GM21423 (cell line): Measurements from ENCODE around the gene SNX5.

Experiments
- ATAC-seq: cut with Tn5 transposase; IDR thresholded peaks from one replicate; pipeline ENCODE4 v1.9.1; 2021; ENCODE audit warnings: mild to moderate bottlenecking, moderate library complexity; ENCODE audit not compliant: unreplicated experiment

The SNX5 gene

DNA sequence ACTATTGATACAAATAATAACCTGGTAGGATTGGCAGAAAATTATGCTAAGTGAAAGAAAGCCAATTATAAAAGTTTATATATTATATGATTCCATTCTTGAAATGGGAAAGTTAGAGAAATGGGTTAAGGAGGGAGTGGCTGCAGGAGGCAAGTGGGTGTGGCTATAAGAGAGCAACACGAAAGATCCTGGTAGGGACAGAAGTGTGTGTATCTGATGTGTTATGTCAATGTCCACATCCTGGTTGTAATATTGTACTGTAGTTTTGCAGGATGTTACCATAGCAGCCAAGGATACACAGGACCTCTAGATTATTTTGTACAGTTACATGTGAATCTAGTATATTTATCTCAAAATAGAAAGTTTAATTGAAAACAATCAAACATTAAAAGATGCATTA lies 46.8 kb downstream of the SNX5 start:
- ATAC-seq, result no peak

DNA sequence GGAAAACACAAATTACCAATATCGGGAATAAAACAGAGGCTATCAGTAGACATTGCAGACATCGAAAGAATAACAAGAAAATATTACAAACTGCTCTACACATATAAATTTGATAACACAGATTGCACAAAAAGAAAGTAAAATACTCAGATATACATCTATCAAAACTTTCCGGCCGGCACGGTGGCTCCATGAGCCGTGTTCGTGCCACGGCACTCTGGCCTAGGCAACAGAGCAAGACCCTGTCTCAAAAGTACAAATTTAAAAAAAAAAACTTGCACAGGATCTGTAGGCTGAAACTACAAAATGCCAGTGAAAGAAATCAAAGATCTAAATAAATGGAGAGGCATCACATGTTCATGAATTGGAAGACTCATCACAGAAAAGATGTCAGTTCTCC lies 49.4 kb downstream of the SNX5 start:
- no peak for ATAC-seq

DNA sequence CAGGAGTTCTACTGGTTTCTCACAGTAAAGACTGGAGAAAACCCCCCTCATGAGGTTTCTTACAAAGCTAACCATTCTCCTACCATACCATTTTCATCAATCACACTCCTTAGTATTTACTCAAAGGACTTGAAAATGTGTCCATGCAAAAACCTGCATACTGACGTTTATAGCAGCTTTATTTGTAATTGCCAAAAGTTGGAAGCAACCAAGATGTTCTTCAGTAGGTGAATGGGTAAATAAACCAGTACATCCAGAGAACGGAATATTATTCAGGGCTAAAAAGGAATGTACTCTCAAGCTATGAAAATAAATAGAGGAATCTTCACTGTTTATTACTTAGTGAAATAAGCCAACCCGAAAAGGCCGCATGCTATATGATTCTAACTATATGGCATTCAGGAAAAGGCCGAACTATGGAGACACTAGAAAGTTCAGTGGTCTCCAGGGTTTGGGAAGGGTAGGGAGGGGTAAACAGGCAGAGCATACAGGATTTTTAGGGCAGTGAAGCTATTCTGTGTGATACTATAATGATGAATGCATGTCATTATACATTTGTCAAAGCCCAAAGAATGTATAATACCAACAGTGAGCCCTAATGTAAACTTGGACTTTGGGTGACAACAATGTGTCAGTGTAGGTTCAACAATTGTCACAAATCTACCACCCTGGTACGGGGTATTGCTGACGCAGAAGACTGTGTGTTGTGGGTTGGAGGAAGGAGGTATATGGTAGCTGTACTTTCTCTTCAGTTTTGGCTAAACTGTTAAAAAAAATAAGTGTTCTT lies 50.6 kb downstream of the SNX5 start:
- no peak for ATAC-seq

DNA sequence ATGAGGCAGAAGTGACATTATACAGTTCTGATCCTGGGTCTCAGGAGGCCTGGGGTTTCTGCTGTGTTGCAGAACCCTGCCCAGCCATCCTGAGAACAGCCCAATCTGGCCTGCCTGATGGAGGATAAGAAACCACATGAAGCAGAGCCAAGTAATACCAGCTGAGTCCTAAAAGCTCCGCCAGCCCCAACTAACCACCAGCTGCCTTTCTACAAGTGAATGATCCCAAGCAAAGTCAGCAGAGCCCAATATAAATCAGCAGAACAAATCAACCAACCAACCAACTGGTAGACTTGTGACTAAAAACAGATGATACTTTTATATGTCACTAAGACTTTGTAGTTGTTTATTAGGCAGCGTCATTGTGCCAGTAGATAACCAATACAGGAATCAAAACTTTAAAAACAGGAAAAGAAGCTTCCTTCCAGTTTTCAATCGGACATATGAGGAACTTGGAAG lies 52.1 kb downstream of the SNX5 start:
- ATAC-seq, result no peak

DNA sequence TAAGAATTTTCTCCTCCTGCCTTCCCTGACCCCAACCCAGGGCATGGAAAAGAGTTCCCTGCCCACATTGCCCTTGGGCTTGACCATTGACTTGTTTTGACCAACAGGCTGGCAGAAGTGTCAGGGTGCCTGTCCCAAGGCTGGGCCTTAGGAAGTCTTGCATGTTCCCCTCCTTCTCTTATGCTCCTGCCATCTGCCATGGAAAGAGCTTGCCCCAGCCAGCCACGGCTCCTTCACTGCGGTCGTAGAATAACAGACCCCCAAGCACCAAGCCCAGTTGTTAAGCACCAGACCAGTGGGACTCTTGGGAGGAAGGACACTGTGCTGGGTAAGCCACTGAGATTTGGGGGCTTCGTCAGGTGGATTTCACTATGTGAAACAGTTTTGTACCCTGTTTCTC lies 53.6 kb downstream of the SNX5 start:
- ATAC-seq, result no peak

DNA sequence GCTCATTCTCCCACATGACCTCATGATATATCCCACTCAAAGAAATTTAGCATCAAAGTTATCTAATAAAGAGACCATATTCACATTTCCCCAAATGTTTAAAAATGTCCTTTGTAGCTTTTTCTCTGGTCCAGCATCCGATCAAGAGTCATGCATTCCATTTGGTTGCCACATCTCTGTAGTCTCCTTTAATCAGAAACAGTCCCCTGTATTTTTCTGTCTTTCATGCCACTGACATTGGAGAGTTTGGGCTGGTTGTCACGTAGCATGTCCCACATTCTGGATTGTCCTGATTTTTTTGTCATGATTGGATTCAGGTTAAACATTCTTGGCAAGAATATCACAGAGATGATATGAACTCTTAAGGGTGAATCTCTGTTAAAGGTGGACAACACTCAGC lies 55.7 kb downstream of the SNX5 start:
- no peak for ATAC-seq

DNA sequence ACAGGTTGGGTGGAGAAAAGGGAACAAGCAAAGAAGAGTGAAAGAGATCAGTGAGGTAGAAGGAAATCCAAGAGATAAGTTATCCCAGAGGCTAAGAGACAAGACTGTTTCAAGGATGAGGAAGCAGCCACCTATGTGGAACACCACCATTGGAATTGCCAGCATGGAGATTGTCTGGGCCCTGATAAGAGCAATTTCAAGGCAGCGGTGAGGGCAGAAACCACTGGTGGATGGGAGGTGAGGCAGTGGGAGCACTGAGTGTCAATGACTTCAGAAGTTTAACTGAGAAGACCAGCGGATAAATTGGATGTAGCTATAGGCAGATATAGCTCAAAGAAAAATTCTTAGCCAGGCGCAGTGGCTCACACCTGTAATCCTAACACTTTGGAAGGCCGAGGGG lies 56.7 kb downstream of the SNX5 start:
- no peak for ATAC-seq

DNA sequence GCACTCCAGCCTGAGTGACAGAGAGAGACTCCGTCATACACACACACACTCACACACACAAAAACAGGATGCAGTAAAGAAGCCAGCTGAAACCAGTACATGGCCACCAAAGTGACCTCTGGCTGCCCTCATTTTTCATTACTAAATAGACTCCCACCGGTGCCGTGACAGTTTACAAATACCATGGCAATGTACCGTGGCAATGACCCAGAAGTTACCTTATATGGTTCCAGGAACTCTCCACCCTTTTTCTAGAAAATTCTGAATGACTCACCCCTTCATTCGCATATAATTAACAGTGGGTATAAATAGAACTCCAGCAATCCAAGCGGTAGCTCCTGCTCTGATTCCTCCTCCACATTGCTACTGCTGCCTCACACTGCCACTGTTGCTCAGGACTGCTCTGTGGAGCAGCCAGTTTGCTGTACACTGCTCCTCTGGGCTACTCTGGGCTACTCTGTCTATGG lies 57.7 kb downstream of the SNX5 start:
- no peak for ATAC-seq

DNA sequence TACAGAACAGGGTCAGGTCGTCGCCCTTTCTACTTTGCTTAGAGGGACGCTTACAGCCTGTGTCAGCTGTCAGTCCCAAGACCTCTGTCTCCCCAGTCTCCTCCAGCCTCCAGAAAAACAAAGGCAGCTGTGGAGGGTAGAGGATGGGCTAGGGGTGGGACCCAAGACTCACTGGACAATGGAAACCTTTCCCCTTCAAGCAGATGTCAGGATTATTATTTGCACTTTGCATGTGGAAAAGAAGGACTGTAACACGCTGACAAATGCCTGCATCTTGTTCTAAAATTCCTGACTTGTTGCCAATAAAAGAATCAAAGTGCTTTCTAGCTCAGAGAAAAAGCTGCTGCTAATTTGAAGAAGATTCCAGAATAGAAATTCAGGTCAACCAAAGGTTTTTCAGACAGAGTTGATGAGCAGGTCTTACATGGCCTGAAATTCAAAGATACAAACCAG lies 58.7 kb downstream of the SNX5 start:
- no peak for ATAC-seq

DNA sequence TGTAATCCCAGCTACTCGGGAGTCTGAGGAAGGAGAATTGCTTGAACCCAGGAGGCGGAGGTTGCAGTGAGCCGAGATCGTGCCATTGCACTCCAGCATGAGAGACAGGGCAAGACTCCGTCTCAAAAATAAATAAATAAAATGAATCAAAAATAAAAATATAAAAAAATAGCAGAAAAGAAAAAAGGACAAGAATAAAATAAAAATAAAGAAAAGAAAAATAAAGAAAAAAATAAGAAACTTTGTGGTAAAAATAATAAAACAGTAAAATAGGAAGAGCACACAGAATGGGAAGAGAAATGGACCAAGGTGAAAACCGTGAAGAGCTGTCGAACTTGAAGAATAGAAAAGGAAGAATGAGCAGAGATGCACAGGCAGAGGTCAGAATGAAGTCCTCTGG lies 63.0 kb downstream of the SNX5 start:
- ATAC-seq, result no peak

DNA sequence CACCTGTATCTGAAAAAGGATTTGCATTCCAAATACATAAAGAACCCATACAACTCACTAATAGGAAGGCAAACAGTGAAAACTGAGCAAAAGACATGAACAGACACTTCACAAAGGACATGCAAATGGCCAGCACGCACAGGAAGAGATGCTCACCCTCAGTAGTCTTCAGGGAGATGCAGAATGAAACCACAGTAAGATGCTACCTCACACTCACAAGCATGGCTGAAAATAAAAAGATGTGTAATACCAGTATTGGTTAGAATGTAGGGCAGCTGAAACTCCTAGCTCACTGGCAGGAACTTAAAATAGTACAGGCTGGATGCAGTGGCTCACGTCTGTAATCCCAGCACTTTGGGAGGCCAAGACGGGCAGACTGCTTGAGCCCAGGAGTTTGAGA lies 64.6 kb downstream of the SNX5 start:
- peak; percentile 91 for ATAC-seq

DNA sequence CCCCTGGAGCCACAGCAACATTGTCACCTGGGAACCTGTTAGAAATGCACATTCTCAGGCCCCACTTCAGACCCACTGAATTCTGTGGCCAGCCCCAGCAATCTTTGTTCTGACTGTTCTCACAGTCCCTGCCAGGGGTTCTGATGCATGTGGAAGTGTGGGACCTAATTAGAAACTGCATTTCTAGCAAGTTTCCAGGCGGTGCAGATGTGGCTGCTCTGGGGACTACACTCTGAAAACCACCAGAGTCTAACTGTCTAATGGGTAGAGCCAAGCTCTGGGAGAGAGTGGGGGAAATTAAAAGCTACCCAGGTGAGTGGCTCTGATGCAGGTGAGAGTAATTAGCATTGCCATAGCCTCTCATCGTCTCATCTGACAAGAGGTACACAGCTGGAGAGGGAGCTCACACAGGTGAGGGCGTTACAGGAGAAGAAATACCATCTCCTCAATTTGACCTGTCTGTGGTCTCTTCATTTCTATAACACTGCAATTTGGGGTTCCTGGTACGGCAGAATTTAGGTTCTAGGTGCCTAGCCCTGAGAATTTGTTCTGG lies 66.0 kb downstream of the SNX5 start:
- ATAC-seq, result no peak

DNA sequence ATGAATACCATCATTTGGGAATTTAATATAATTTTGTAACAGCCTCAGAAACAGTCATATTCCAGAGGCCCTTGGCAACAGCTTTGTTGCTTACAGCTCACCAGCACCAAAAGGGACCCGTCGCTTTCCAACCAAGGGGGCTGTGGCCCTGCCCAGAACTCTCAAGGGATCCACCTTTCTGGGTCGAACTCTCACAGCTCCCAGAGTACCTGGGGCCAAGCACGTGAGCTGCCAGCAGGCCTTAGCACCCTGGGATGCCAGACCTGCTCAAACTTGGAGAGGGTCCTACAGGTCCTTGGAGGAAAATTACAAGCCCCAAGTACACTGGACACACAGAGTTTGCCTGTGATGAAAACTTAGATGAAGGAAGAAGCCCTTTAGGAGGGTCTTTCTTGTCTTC lies 66.6 kb downstream of the SNX5 start:
- no peak for ATAC-seq

DNA sequence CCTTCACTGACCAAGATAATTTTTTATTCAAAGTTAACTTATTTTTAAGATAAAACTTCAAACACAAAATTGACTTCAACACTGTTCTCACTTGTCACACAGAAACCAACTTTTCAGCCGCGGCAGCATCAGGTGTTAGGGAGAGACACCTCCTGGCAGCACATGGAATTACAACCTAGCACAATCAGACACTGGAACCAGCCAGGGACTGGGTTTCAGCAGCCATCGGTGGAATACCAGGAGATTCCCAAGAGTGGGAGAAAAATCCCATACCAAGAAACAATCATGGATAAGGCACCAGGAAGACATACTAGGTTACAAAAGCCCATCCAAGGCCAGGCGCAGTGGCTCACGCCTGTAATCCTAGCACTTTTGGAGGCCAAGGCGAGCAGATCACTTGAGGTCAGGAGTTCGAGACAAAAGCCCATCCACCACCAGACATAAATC lies 70.0 kb downstream of the SNX5 start:
- no peak for ATAC-seq

DNA sequence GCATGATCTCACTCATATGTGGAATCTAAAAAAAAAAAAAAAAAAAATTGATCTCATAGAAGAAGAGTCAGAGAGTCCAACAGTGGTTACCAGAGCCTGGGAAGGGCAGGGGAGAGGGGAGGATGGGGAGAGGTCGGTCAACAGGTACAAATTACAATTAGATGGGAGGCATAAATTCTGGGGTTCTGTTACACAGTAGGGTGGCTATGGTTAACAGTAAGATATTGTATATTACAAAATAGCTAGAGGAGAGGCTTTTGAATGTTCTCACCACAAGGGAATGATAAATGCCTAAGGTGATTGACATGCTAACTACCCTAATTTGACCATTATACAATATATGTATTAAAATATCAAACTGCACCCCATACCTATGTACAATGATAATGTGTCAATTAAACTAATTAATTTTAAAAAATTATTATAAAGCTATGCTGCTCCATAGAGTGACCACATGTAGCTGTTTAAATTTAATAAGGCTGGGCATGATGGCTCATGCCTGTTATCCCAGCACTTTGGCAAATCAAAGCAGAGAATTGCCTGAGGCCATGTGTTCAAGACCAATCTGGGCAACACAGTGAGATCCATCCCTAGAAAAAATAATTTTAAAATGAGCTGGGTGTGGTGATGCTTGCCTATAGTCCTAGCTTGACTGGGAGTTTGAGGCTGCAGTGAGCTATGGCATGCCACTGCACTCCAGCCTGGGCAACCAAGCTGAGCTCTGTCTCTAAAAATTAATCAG lies 70.9 kb downstream of the SNX5 start:
- no peak for ATAC-seq

DNA sequence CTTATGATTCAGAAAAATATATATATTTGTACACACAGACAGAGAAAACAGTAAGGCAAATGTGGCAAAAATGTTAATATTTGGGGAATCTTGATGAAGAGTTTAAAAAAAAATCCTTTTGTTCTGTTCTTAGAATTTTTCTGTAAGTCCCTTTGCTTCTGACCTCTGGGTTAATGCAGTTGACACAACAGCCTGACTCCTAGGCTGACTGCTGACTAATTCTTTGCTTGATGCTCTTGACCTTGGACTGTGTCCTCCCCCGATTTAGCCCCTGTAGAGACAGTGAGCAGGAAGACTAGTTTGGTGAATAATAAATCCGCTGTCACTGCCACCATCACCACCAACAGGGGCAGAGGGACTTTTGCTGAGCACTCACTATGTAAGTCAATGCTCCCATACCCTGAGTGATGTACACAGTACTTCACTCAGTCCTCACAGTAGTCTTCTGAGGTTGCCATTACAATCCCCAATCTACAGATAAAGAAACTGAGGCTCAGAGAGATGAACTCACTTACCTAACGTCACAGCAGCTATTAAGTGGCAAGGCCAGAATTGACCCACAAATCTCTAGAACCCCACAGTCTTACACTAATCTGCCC lies 71.7 kb downstream of the SNX5 start:
- ATAC-seq, result peak; percentile 41

DNA sequence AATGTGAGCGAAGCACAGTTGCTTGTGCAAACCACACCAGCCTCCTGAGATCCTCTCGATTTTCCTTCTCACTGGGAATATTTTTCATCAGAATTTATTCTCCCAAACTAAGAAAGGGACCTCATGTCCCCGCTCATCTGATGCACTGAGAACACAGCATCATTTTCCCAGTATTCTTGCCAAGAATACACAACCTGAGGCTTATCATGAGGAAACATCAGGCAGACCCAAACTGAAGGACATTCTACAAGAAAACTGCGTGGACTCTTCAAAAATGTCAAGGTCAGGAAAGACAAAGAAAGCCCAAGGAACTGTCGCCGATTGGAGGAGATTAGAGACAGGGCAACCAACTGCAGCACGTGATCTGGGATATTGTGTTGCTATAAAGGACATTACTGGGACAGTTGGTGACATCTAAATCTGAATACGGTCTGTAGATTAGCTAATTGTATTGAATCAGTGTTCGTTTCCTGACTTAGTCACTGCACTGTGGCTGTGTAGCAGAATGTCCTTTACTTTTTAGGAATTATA lies 72.3 kb downstream of the SNX5 start:
- ATAC-seq, result no peak

DNA sequence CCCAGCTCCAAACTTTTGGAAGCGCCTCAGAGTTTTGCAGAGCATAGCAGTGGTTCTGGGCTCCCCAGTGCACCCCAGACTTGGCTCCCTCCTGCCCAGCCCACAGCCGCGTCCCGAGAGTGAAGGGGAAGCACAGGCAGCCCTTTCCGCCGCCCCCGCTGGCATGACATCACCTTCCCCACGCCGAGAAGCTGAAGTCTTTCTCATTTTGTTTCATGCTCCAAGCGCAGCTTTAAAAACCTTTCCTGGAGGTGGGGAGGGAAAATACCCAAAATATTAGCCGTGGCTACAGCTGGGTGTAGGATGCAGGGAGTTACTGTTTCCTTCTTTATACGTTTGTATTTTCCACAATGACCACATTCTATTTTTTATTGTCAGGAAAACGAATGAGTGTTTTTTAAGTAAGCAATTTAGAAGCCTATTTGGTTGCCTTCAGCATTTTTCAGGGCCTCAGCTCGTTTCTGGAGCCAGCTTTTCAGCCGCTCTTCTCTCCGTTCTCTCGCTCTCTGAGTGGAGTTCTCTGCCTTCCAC lies 72.9 kb downstream of the SNX5 start:
- peak; percentile 55 for ATAC-seq

DNA sequence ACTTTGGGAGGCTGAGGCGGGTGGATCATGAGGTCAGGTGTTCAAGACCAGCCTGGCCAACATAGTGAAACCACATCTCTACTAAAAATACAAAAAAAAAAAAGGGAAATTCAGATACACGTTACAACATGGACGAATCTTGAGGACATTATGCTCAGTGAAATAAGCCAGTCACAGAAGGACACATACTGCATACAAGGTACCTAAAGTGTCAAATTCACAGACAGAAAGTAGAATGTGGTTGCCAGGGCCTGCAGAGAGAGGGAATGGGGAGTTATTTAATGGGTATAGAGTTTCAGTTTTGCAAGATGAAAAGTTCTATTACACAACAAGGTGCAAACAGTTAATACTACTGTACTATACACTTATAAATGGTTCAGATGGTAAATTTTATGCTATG lies 75.1 kb downstream of the SNX5 start:
- no peak for ATAC-seq

DNA sequence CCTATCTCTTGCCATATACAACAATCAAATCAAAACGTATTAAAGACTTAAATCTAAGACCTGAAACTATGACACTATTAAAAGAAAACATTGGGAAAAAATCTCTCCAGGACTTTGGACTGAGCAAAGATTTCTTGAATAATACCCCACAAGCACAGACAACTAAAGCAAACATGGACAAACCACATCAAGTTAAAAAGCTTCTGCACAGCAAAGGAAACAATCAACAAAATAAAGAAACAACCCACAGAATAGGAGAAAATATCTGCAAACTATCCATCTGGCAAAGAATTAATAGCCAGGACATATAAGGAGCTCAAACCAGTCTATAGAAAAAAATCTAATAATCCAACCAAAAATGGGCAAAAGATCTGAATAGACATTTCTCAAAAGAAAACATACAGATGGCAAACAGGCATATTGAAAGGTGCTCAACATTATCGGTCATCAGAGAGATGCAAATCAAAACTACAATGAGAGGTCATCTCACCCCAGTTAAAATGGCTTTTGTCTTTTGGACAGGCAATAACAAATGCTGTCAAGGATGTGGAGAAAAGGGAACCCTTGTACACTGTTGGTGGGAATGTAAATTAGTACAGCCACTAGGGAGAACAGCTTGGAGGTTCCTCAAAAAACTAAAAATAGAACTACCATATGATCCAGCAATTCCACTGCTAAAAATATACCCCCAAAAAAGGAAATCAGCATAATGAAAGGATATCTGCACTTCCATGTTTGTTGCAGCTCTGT lies 76.2 kb downstream of the SNX5 start:
- no peak for ATAC-seq
